NCI-H2029 treated with DMSO at 0.1 percent for 48 hours (cell line): ENCODE measurements around the gene PAN2.
A peak's percentile ranks its signal among the peaks of the same experiment; 100 is the strongest.

Source experiments
- DNase-seq: peaks from one replicate; lab custom pipeline; 2025; lab: John Stamatoyannopoulos, UW

PAN2 gene

GRCh38 chr12:56266693-56267442 is 66.9 kb downstream of the PAN2 start, which contains the start of gene COQ10A:
TSS of gene COQ10A (plus strand) at chr12:56266942. CDS start at chr12:56267119, 177 bp downstream.
- peak; percentile 56 for DNase-seq
